ENCODE data around the gene PARP1.

DNA sequence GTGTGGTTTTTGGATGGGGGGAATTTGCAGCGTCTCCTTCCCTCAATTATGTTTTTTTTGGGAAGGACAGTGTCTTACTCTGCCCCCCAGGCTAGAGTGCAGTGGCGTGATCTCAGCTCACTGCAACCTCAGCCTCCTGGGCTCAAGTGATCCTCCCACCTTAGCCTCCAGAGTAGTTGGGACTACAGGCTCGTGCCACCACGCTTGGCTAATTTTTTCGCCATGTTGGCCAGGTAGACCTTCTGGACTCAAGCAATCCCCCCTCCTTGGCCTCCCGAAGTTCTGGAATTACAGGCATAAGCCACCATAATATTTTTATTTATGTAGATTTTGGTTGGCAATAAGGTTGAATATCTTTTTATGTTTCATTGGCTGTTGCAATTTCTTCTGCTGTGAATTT, 9.5 kb upstream of the PARP1 start:
- TF ChIP-seq, protein P1, sequence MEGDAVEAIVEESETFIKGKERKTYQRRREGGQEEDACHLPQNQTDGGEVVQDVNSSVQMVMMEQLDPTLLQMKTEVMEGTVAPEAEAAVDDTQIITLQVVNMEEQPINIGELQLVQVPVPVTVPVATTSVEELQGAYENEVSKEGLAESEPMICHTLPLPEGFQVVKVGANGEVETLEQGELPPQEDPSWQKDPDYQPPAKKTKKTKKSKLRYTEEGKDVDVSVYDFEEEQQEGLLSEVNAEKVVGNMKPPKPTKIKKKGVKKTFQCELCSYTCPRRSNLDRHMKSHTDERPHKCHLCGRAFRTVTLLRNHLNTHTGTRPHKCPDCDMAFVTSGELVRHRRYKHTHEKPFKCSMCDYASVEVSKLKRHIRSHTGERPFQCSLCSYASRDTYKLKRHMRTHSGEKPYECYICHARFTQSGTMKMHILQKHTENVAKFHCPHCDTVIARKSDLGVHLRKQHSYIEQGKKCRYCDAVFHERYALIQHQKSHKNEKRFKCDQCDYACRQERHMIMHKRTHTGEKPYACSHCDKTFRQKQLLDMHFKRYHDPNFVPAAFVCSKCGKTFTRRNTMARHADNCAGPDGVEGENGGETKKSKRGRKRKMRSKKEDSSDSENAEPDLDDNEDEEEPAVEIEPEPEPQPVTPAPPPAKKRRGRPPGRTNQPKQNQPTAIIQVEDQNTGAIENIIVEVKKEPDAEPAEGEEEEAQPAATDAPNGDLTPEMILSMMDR (IDR thresholded peaks at IDR 0.05; ENCODE audit: low read length), result no peak
- no peak for TF ChIP-seq EZH2 (IDR thresholded peaks at IDR 0.05; ENCODE audit: borderline replicate concordance, low read length)
